Effector memory CD8-positive, alpha-beta T cell (primary cell): ENCODE measurements around the gene METTL13.
A peak's percentile ranks its signal among the peaks of the same experiment; 100 is the strongest.

Experiments used
- ATAC-seq: fragments of 150-1000 bp; cut with Tn5 transposase; replicated peaks from 2 replicates; pipeline ENCODE4 v1.10.0; 2021; ENCODE audit warnings: mild to moderate bottlenecking, moderate library complexity
- DNase-seq, 3 experiments: peaks; one replicate each; pipeline ENCODE4 v3.0.0; 2021
- H3K27ac Mint-ChIP-seq, 2 donors: one replicate each; pipeline ENCODE4 v1.8.0; 2022; ENCODE audit warnings: mild to moderate bottlenecking in 2 of 2, mixed read lengths in 2 of 2, moderate library complexity in 2 of 2
- H3K27me3 Mint-ChIP-seq, 2 donors: one replicate each; pipeline ENCODE4 v1.8.0; 2022; ENCODE audit warnings: mixed read lengths in 2 of 2
- H3K36me3 Mint-ChIP-seq: one replicate; pipeline ENCODE4 v1.8.0; 2022; ENCODE audit warnings: mild to moderate bottlenecking, moderate library complexity, mixed read lengths; ENCODE audit not compliant: insufficient read depth
- H3K4me1 Mint-ChIP-seq, 2 donors: one replicate each; pipeline ENCODE4 v1.8.0; 2022; ENCODE audit warnings: low read depth in 2 of 2, mixed read lengths in 2 of 2
- H3K4me3 Mint-ChIP-seq, 2 donors: one replicate each; pipeline ENCODE4 v1.8.0; 2022; ENCODE audit warnings: mild to moderate bottlenecking in 2 of 2, mixed read lengths in 2 of 2, moderate library complexity in 2 of 2
- H3K9me3 Mint-ChIP-seq, 2 donors: one replicate each; pipeline ENCODE4 v1.8.0; 2022; ENCODE audit warnings: mixed read lengths in 2 of 2

The METTL13 gene

DNA sequence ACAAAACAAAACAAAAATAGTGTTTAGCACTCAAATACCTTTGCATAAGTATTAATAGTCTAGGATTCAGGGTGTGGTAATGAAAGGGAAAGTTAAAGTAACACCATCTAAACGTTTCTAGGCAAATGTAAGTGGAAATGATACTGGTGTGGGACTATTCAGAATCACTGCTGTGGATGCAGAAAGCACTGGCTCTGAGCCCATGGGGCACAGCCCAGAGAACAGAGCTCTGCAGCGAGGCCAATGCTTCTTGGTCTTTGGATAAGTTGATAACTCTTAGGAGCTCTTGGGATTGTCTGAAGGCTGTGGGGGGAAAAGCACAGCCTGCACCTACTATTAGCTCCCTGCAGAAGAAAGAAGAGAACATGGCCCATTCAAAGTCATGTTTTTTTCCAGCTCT, 38.5 kb downstream of the METTL13 start:
- Mint-ChIP-seq H3K4me1 (no peaks in the 10 kb centered on the region), H3K36me3 (no peaks in the 10 kb centered on the region), H3K4me3 (no peak overlapping the region), H3K9me3 (no peaks in the 10 kb centered on the region), H3K27me3 (peaks cover 0 to 9% of the 10 kb centered on the region in 2 donors), H3K27ac (no peak overlapping the region)
- DNase-seq (no peak), ATAC-seq (no peak)

DNA sequence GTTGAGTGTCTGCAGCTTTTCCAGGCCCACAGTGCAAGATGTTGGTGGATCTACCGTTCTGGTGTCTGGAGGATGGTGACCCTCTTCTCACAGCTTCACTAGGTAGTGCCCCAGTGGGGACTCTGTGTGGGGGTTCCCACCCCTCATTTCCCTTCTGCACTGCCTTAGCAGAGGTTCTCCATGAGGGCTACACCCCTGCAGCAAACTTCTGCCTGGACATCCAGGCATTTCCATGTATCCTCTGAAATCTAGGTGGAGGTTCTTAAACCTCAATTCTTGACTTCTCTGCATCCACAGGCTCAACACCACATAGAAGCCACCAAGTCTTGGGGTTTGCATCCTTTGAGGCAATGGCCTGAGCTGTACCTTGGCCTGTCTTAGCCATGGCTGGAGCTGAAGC, 45.5 kb downstream of the METTL13 start:
- Mint-ChIP-seq H3K27me3 (no peaks in the 10 kb centered on the region), H3K9me3 (peaks cover 4 to 5% of the 10 kb centered on the region in 2 donors), H3K4me1 (no peaks in the 10 kb centered on the region), H3K36me3 (no peaks in the 10 kb centered on the region), H3K27ac (no peak overlapping the region), H3K4me3 (no peak overlapping the region)
- no peak for DNase-seq
- ATAC-seq, result no peak

DNA sequence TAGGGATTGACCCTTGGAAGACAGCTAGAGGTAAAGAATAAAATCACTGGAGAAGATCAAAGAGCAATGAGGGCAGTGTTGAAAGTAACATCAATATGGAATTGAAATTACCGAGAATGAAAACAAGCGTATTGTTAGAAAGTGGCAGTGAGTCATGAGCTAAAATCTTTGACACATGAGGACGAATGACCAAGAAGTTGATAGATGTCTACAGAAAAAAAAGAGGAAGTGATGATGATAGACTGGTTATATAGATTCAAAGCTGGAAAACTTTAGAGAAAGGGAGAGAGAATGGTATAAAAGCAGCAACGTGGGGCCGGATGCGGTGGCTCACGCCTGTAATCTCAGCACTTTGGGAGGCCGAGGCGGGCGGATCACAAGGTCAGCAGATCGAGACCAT, 47.3 kb downstream of the METTL13 start:
- peaks cover 4 to 5% of the 10 kb centered on the region in 2 donors for H3K9me3 Mint-ChIP-seq
- no peaks in the 10 kb centered on the region for H3K36me3 Mint-ChIP-seq
- H3K27ac Mint-ChIP-seq, result no peak overlapping the region
- no peak overlapping the region for H3K4me3 Mint-ChIP-seq
- ATAC-seq, result no peak
- H3K4me1 Mint-ChIP-seq, result no peaks in the 10 kb centered on the region
- DNase-seq, result no peak
- no peaks in the 10 kb centered on the region for H3K27me3 Mint-ChIP-seq

DNA sequence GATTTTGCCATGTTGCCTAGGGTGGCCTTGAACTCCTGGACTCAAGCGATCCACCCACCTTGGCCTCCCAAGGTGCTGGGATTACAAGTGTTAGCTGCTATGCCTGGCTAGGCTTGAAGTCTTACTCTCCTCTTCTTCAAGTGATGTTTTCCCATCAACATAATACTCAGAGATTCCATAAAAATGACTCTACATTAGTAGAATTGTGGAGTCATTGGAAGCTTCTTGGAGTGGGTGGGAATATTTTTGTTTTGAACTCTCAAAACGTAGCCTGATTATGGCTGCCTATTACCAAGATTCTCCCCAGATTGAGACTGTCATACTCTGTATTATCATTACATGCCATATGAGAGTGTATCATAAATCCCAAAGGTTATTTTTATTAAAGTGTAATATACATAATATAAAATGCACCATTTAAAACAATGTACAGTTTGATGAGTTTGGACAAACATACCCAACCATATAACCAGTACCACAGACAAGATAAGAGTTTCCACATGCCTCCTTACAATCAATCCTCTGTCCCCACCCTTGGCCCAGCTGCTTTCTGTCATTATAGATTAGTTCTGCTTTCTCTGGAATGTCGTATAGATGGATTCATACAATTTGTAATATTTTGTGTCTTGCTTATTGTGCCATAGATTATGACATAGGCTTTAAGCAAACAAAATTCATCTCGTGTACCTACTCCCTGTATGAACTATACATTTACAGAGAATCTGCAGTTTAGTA, 51.8 kb downstream of the METTL13 start:
- no peak for ATAC-seq
- DNase-seq, result no peak
- Mint-ChIP-seq H3K27me3 (no peaks in the 10 kb centered on the region), H3K36me3 (no peaks in the 10 kb centered on the region), H3K4me1 (no peaks in the 10 kb centered on the region), H3K27ac (no peak overlapping the region), H3K4me3 (no peak overlapping the region), H3K9me3 (no peaks in the 10 kb centered on the region)

DNA sequence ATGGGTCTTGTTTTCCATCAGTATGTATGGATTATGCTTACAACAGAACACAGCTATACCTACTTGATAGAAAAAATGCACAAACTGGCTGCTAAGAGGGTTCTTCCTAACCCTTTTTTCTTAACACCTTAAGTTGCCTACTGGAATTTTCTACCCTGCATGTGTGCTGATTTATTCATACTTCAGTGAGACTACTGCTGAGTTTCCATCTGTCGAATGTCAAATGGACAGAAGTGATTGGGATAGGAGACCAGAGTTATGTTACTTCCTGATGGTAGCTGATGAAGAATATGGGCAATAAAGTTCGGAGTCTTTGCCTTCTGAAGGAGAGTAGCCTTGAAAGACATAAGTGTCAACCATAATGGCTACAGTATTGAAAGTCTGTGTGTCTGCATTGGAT, 53.4 kb downstream of the METTL13 start:
- Mint-ChIP-seq H3K36me3 (no peaks in the 10 kb centered on the region), H3K27ac (no peak overlapping the region), H3K27me3 (no peaks in the 10 kb centered on the region), H3K9me3 (no peaks in the 10 kb centered on the region), H3K4me1 (no peaks in the 10 kb centered on the region), H3K4me3 (no peak overlapping the region)
- ATAC-seq, result no peak
- DNase-seq, result no peak

DNA sequence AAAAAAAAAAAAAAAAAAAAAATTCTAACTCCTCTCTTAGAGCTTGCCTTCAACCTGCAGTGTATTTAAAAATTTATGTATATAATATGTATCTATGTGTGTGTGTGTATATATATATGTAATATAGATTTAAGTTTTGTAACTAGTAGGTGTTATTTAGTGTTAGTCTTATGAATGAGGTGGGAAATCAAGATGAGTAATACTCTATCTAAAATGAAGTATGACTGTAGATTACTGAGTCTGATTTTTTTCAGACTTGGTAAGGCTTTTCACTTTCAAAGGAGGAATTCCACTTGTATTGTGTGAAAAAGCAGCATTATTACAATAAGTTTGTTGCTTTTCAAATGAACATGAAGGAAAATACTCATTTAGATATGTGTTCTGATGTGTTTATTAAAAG, 54.4 kb downstream of the METTL13 start:
- H3K4me1 Mint-ChIP-seq, result peaks cover 4 to 5% of the 10 kb centered on the region in 2 donors
- DNase-seq, result no peak
- no peak for ATAC-seq
- H3K36me3 Mint-ChIP-seq, result peaks cover 6% of the 10 kb centered on the region
- H3K4me3 Mint-ChIP-seq, result no peak overlapping the region
- no peaks in the 10 kb centered on the region for H3K9me3 Mint-ChIP-seq
- H3K27me3 Mint-ChIP-seq, result no peaks in the 10 kb centered on the region
- no peak overlapping the region for H3K27ac Mint-ChIP-seq

DNA sequence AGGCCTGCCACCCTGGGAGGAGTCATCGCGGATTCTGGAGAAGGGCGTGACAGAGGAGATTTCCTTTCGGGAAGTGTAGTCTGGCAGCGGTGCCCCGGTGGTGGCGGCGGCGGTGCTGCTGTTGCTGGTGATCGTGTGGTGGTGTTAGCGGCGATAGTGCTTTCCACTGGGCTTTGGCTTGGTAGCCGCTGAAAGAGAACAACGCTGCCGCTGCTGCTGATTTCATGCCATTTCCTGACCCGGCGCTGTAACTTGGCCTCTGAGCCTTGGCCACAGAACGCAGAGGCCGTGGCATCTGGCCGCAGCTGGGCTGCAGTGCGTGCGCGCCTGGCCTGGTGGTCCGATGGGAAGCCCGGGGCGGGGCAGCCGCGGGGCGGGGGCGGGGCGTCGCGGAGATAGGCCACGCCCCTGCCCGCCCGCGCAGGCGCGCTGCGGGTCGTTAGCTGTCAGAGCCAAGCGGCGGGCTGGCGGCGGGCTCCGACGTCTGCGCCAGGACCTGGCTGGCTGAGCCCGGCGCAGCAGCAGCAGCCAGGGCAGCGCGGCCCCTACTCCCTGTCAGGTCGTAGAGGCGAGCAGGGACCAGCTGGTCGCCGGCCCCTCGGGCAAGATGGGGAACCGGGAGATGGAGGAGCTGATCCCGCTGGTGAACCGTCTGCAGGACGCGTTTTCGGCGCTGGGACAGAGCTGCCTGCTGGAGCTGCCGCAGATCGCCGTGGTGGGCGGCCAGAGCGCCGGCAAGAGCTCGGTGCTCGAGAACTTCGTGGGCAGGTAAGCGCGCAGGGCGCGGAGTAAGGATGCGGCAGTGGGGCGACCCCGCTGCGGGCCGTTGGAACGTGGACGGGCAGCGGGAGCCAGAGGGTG, 59.8 kb downstream of the METTL13 start, which contains the start of gene DNM3:
Gene DNM3, plus strand, starts transcription at position 449 of the 861 bp plus-strand sequence. Its CDS starts 159 bp downstream, at position 608.
- H3K27ac Mint-ChIP-seq, result peak within 1 kb of the TSS; percentile 82 to 86
- DNase-seq, result peak; percentile 63 to 79 (median 74)
- peak; percentile 94 for ATAC-seq
- H3K27me3 Mint-ChIP-seq, result peaks cover 21 to 25% of the 10 kb centered on the region in 2 donors
- peak within 1 kb of the TSS; percentile 83 to 89 for H3K4me3 Mint-ChIP-seq
- H3K9me3 Mint-ChIP-seq, result no peaks in the 10 kb centered on the region
- H3K4me1 Mint-ChIP-seq, result peaks cover 12 to 17% of the 10 kb centered on the region in 2 donors
- H3K36me3 Mint-ChIP-seq, result peaks cover 7% of the 10 kb centered on the region

DNA sequence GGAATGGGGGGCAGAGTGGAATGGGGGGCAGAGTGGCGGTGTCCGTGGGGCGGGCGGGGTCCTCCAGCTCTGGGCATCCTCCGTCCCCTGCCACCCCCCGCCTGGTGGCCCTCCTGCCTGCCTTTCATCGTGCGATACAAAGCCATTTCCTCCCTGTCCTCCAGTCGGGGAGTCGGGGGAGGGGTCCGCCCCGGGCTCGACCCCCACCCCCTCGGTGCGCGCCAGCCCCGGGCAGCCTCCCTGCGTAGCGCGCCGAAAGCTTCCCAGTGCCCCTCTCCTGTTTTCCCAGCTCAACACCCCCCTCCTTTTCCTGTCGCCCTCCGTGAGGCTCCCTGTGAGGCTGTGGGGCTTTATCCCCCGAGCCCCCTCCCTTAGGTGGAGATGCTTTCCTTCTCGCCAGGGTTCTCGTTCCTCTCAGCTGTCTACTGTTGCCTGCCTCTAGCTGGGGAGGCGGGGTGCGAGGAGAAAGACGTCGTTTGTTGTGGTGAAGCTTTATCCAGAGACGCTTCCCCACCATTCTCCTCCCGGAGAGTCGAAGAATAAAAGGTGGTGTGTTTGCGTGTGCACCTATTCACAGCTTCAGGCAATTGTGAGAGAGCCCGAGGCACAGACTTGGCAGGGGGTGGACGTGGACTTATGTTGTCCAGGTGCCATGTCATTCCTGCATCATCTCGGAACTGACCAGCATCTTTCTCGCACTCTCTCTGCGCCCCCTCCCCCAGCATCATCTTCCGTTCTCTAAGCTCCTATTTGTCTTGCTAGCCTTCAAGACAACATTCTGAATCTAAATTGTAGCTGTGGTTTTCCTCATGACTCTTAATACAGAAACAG, 60.7 kb downstream of the METTL13 start:
- Mint-ChIP-seq H3K27me3 (peaks cover 22 to 25% of the 10 kb centered on the region in 2 donors), H3K27ac (peak overlapping the region; percentile 41 to 74), H3K9me3 (no peaks in the 10 kb centered on the region), H3K36me3 (peaks cover 7% of the 10 kb centered on the region), H3K4me1 (peaks cover 12 to 17% of the 10 kb centered on the region in 2 donors), H3K4me3 (peak overlapping the region; percentile 83 to 89)
- DNase-seq (peak; percentile 2 to 21 (median 2)), ATAC-seq (peak; percentile 4)

DNA sequence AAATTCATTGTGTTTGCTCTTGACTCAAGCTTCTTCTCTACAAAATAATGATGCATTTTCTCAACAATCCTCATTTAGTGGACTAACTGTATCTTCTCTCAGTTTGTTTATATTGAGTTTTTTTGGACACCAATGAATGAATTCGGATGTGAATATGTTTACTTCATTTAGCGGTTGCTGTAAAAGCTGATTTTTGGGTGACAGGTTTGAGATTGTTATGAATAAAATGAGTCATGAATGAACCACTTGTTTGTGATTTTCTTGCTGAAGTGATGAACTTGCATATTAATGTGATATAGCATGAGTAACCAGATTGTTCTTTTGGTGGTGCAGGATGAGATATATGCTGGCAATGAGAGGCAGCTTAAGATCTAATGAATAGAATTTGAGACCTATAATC, 62.9 kb downstream of the METTL13 start:
- ATAC-seq (no peak), DNase-seq (no peak)
- peaks cover 7% of the 10 kb centered on the region for H3K36me3 Mint-ChIP-seq
- no peak overlapping the region for H3K27ac Mint-ChIP-seq
- H3K27me3 Mint-ChIP-seq, result peaks cover 35 to 41% of the 10 kb centered on the region in 2 donors
- H3K4me1 Mint-ChIP-seq, result peaks cover 12 to 17% of the 10 kb centered on the region in 2 donors
- no peak overlapping the region for H3K4me3 Mint-ChIP-seq
- no peaks in the 10 kb centered on the region for H3K9me3 Mint-ChIP-seq

DNA sequence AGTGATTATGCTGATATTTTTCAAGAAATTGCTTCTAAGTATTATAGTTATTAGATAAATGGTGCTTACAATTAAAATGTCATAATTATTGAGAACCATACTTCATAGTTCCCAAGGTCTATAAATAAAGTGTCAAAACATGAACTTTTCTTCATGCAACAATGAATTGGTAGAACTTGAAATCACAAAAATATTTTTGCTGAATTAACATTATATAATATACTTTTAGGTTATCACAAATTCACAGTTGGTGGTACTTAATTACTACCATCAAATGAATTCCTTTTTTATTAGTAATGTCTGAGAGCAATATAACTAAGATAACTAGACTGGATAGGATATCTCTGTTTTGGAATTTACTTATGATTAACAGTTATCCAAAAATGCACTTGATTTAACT, 64.5 kb downstream of the METTL13 start:
- no peak overlapping the region for H3K27ac Mint-ChIP-seq
- ATAC-seq (no peak), DNase-seq (no peak)
- peaks cover 35 to 47% of the 10 kb centered on the region in 2 donors for H3K27me3 Mint-ChIP-seq
- H3K4me3 Mint-ChIP-seq, result no peak overlapping the region
- H3K9me3 Mint-ChIP-seq, result no peaks in the 10 kb centered on the region
- H3K36me3 Mint-ChIP-seq, result peaks cover under 1% of the 10 kb centered on the region
- peaks cover 6 to 11% of the 10 kb centered on the region in 2 donors for H3K4me1 Mint-ChIP-seq
